Fibroblast of villous mesenchyme (primary cell): ENCODE measurements around the gene USP31. TPM values are rescaled to one million over a fixed set of nuclear protein-coding genes. Genes with fewer than 3 reads are reported as not detected.

Experiments used
- DNase-seq: peaks from one replicate; pipeline ENCODE4 v3.0.0-alpha.2; 2010; ENCODE audit warnings: low read depth
- H3K4me3 ChIP-seq: 2 replicates; pipeline ENCODE4 v1.5.1; 2011; ENCODE audit warnings: low read depth, mild to moderate bottlenecking, low read length
- total RNA-seq: library from RNA; depleted of rRNA; stranded (reverse); fragments of >200 nt; gene quantifications from 2 replicates; pipeline ENCODE4 v1.2.3, GENCODE V29; 2012
- TF ChIP-seq, protein P1 (sequence below): IDR thresholded peaks from 2 replicates; pipeline ENCODE4 v1.5.1; 2012; ENCODE audit warnings: low read depth, mild to moderate bottlenecking, low read length; ENCODE audit not compliant: insufficient read depth

Gene USP31
- total RNA-seq, 1 donor, result 11.2 TPM

DNA sequence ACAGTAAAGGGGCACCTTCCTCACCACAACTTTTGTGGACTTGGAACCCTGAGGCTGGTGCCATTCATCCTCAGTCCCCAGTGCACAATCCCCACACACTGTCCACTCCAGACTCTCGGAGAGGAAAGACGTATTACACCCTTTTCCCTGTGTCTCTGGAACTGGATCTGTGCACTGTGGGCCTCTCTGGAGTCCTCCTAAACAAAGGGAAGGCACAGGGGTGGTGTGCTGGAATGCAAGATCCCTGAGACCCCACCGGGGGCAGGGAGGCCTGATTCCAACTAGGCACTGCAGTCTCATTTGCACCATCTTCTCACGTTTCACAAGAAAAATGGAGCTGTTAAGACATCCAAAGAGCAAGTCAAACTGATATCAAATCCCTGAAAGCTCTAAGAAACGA, 89.8 kb downstream of the USP31 start:
- H3K4me3 ChIP-seq, result no peak overlapping the region
- TF ChIP-seq, protein P1, sequence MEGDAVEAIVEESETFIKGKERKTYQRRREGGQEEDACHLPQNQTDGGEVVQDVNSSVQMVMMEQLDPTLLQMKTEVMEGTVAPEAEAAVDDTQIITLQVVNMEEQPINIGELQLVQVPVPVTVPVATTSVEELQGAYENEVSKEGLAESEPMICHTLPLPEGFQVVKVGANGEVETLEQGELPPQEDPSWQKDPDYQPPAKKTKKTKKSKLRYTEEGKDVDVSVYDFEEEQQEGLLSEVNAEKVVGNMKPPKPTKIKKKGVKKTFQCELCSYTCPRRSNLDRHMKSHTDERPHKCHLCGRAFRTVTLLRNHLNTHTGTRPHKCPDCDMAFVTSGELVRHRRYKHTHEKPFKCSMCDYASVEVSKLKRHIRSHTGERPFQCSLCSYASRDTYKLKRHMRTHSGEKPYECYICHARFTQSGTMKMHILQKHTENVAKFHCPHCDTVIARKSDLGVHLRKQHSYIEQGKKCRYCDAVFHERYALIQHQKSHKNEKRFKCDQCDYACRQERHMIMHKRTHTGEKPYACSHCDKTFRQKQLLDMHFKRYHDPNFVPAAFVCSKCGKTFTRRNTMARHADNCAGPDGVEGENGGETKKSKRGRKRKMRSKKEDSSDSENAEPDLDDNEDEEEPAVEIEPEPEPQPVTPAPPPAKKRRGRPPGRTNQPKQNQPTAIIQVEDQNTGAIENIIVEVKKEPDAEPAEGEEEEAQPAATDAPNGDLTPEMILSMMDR, result no peak
- DNase-seq, result no peak

DNA sequence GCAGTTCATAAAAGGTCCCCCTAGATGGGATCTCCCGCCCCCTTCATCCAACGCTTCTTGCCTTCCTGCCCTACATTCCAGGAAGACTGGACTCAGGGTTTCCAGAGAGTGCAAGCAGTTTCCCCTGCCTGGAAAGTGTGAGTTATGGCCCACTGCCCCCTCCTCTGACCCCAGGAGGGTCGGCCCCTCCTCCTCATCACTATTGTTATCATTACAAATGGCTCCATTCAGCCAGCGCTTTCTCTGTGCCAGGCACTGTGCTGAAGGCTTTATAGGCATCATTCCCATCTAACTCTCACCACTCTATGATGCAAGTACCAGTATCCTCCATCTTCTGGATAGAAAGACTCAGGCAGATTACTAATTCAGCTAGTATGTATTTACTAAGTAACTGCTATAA, 90.7 kb downstream of the USP31 start:
- TF ChIP-seq, protein P1, result no peak
- H3K4me3 ChIP-seq, result no peak overlapping the region
- DNase-seq, result no peak

DNA sequence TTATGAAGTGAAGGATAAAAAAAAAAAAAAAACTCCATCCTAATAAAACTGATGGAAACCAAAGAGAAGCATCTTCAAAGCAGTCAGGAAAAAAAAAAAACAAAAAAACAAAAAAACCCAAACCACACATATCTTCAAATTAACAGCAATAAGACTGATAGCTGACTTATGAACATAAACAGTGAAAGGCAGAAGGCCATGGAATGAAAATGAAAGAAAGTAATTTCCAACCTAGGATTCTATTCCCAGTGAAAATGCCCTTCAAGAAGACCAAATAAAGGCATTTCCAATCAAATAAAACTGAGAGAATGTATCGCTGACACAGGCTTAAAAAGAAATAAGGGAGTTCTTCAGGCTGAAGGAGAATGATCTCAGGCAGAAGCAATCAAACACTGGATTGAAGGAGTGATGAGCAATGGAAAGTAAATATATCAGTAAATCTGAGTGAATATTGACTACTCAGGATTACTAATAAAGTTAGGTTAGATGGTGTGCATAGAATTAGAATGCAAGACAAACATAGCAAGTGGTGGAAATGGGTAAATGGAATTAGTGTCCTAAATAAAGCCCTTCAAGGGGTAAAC, 92.1 kb downstream of the USP31 start:
- TF ChIP-seq, protein P1, result no peak
- H3K4me3 ChIP-seq, result no peak overlapping the region
- DNase-seq, result no peak

DNA sequence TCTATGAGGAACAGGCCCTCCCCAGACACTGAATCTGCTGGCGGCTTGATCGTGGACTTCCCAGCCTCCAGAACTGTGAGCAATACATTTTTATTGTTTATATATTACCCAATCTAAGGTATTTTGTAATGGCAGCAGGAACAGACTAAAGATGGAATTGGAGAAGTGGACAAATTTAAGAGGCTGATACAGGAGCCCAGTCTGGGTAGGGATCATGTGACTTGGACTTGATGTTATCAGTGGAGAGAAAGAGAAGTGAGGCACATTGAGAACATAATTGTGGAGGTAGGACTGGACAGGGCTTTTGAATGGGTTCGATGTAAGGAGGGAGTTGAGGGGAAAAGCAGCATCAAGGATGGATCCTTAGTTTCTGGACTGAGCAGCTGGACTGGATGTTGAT, 93.8 kb downstream of the USP31 start:
- TF ChIP-seq, protein P1, result no peak

DNA sequence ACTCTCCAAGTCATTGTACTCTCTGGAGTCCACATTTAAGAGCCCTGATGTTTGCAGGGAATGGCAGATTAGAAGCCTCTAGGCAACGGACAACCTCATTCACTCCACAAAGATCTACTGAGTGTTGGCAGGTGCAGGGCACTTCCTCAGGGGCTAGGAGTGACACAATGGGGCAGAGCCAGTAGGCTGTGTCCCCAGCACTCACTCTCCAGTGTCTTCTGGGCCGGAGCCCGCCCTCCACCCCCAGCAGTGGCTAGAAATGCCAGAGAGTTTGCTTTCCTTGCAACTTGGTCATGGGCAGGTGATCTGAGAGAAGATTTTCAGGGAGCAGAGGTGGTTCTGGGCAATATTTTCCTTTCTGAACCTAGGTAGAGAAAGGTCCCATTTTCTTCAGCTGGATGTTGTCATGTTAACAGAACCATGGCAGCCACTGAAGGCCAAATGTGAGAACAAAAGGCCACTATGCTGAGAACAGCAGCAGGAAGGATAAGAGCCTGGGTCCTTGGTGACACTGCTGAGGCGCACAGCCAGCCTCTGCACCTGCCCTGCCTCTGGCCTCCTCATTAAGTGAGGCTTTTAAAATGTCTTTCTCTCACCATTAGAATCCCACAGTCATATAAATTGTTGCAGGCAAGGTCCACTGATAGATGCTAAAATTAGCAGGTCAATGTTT, 96.2 kb downstream of the USP31 start:
- TF ChIP-seq, protein P1, result no peak
- H3K4me3 ChIP-seq, result no peak overlapping the region
- DNase-seq, result no peak

More for the DNA sequence above, 93.8 kb downstream of the USP31 start:
- no peak for DNase-seq
- no peak overlapping the region for H3K4me3 ChIP-seq

DNA sequence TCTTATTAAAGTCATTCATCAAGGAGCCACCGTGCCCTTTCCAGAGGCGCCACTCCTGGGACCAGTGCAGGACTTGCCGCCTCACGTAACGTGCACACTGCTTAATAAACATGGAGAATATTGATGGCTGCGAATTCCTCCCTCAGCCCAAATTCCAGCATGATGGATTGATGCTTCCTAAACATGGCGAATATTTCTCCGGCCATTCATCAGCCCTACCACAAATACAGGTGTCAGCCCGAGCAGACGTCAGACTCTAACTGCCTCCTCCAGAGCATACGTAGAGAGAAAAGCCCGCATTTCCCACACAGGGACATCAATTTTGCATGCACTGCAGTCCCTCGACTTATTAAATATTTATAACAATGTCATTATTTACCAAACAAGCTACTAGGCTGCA, 97.0 kb downstream of the USP31 start:
- DNase-seq, result no peak
- no peak overlapping the region for H3K4me3 ChIP-seq
- TF ChIP-seq, protein P1, result no peak

DNA sequence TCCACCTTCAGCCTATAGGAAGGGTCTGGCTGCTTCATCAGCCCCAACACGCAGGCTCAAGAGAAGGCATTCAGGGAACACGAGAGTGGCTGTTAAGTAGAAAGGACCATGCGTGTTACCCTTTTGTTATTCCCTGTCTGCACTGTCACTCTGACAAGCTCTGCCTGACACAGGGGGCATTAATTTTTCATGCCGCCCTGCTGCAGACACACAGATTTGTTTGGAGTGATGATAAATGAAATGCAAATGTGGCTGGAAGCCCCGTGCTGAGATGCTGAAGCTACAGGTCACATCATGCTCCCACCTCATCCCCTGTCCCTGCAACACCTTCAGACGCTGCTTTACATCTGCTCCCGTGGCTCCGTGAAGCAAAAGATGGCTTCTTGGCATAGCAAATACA, 97.7 kb downstream of the USP31 start:
- H3K4me3 ChIP-seq, result no peak overlapping the region
- TF ChIP-seq, protein P1, result no peak
- no peak for DNase-seq
